ENCODE data around the gene OR13C8.

DNA sequence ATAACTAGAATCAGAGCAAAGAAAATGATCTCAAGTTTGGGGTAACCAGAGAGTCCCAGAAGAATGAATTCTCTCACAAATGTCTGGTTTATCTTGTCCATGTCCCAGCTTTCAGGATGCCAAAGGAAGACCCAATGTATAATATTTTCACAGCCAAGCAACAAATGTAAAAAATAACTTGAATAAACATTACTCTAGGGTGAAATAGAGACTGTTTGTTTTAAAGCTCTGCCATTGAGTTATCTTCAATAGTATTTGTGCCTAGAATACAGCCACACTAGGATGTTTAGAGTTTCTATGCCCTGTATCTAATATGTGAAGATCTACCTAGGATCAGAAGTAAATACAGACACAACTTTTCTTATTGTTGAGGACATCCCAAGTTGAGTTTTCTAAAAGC lies 41.9 kb upstream of the OR13C8 start, which contains the start of gene OR13C4:
- TF ChIP-seq REST (IDR thresholded peaks at IDR 0.05; ENCODE audit: low read depth): no peak
- TF ChIP-seq EP300 (IDR thresholded peaks at IDR 0.05; ENCODE audit: borderline replicate concordance): no peak
- no peak for TF ChIP-seq TAF1 (IDR thresholded peaks at IDR 0.05; ENCODE audit: low read depth)
- no peak for TF ChIP-seq CEBPB (IDR thresholded peaks at IDR 0.05)

All from Ishikawa (cell line).